SIG-M5 treated with dmso at 0.1 percent for 504 hours (cell line): Measurements from ENCODE around the gene RNASE9.
"Not testable (repeated sequence)": the region's sequence is repeated elsewhere in the genome, so short reads cannot be mapped to it uniquely, and the experiment has no call there.

Experiments
- DNase-seq: peaks from one replicate; lab custom pipeline; 2025; ENCODE audit not compliant: unreplicated experiment; lab: John Stamatoyannopoulos, UW

RNASE9 gene

DNA sequence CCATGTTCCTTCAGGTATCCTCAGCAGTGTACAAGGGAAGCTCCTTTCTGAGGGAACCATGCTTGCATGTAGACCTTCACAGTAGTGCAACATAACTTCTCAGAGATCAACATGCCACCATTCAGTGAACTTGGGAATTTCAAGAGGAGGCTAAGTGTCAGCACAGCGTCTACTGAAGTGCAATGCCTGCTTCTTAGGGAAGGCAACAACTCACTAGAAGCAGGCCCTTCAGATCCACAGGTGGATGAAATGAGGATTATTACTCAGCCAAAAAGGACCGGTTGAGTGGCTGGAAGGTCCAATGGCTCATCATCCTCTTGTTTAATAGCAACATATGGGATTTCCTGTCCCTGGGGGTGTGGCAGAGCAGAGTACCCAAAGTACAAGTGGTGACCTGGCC lies 36.8 kb downstream of the RNASE9 start:
- DNase-seq = no peak

DNA sequence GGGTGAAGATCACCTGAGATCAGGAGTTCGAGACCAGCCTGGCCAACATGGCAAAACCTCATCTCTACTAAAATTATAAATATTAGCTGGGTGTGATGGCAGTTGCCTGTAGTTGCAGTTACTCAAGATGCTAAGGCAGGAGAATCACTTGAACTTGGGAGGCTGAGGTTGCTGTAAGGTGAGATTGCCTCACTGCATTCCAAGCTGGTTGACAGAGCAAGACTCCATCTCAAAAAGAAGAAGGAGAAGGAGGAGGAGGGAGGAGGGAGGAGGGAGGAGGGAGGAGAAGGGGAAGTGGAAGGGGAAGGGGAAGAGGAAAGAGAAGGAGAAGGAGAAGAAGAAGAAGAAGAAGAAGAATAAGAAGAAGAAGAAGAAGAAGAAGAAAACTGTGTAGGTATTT lies 38.5 kb downstream of the RNASE9 start:
- DNase-seq = no peak

DNA sequence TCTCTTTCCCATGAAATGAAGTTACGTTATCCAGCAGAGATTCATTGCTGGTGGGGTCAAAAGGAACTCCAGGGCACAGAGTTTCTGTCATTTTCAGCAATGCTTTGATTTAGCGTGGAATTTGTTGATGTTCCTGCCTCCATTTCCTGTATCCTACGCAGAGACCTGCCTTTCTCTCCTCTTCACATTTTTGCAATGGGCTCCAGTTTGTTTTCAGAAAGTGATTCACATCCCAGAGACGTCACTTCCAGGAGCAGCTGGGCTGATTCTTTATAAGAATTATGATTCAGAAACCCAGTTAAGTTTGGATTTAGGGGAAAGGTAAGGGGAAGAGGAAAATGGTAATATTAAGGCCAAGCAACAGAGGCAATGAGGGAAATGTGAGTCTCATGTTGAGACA lies 43.9 kb downstream of the RNASE9 start:
- DNase-seq = no peak

GRCh38 chr14:20515846-20516245 lies 45.0 kb downstream of the RNASE9 start:
- DNase-seq = no peak

GRCh38 chr14:20512177-20512905 lies 48.5 kb downstream of the RNASE9 start:
- DNase-seq = no peak

GRCh38 chr14:20508367-20508766 lies 52.5 kb downstream of the RNASE9 start:
- no peak for DNase-seq

DNA sequence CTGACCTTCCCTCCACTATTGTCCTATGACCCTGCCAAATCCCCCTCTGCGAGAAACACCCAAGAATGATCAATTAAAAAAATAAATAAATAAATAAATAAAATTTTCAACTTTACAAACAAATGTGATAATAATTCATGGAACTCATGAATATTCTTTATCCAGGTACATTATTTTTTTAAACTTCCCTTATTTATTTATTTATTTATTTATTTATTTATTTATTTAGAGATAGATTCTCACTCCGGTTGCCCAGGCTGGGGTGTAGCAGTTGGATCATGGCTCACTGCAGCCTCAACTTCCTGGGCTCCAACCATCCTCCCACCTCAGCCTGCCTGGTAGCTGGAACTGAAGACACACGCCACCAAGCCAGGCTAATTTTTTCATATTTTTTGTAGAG lies 53.3 kb downstream of the RNASE9 start:
- not testable (repeated sequence) for DNase-seq

DNA sequence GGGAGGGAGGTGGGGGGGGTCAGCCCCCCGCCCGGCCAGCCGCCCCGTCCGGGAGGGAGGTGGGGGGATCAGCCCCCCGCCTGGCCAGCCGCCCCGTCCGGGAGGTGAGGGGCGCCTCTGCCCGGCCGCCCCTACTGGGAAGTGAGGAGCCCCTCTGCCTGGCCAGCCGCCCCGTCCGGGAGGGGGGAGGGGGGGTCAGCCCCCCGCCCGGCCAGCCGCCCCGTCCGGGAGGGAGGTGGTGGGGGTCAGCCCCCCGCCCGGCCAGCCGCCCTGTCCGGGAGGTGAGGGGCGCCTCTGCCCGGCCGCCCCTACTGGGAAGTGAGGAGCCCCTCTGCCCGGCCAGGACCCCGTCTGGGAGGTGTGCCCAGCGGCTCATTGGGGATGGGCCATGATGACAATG lies 54.1 kb downstream of the RNASE9 start:
- DNase-seq = not testable (repeated sequence)

DNA sequence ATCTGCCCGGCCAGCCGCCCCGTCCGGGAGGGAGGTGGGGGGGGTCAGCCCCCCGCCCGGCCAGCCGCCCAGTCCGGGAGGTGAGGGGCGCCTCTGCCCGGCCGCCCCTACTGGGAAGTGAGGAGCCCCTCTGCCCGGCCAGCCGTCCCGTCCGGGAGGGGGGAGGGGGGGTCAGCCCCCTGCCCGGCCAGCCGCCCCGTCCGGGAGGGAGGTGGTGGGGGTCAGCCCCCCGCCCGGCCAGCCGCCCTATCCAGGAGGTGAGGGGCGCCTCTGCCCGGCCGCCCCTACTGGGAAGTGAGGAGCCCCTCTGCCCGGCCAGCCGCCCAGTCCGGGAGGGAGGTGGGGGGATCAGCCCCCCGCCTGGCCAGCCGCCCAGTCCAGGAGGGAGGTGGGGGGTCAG lies 54.6 kb downstream of the RNASE9 start:
- not testable (repeated sequence) for DNase-seq
